NCI-H187 (cell line): Measurements from ENCODE around the gene RHBDL2.
"Not testable (repeated sequence)": the region's sequence is repeated elsewhere in the genome, so short reads cannot be mapped to it uniquely, and the experiment has no call there.

ENCODE experiments used
- DNase-seq, 2 experiments: peaks; one replicate each; lab custom pipeline; 2025; lab: John Stamatoyannopoulos, UW

The RHBDL2 gene

GRCh38 chr1:38875811-38876210 is 65.8 kb downstream of the RHBDL2 start:
- no peak for DNase-seq

- DNase-seq, result peak; percentile 87 to 93
These were observed 68.3 kb downstream of the RHBDL2 start, which contains the start of gene MYCBP for GRCh38 chr1:38873027-38873969. Gene MYCBP, minus strand, starts transcription at chr1:38873348. Its CDS starts 43 bp downstream, at chr1:38873305.

GRCh38 chr1:38872401-38873026 is 69.1 kb downstream of the RHBDL2 start:
- DNase-seq, result no peak

DNA sequence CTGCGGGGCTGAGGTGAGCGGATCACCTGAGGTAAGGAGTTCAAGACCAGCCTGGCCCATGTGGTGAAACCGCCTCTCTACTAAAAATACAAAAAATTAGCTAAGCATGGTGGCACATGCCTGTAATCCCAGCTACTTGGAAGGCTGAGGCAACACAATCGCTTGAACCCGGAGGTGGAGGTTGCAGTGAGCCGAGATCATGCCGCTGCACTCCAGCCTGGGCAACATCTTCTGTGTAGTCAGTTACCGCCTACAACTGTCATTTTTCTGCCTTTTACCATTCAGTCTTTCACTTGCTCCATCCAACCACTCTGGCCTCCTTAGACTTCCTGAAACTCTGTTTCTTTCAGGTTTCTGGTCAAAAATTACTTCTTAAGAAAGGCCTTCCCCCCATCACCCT is 70.6 kb downstream of the RHBDL2 start:
- DNase-seq, result no peak

DNA sequence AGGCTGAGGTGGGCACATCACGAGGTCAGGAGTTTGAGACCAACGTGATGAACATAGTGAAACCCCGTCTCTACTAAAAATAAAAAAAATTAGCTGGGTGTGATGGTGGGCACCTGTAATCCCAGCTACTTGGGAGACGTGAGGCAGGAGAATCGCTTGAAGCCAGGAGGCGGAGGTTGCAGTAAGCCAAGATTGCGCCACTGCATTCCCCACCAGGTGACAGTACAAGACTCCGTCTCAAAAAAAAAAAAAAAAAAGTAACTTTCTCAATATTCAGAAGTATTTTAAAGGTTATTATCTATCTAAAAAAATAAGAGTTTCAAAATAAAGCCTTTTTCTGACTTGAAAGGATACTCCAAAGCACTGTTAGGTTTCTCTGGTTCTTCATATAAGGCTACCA is 74.4 kb downstream of the RHBDL2 start:
- no peak for DNase-seq

GRCh38 chr1:38865112-38865715 is 76.4 kb downstream of the RHBDL2 start:
- DNase-seq, result no peak

DNA sequence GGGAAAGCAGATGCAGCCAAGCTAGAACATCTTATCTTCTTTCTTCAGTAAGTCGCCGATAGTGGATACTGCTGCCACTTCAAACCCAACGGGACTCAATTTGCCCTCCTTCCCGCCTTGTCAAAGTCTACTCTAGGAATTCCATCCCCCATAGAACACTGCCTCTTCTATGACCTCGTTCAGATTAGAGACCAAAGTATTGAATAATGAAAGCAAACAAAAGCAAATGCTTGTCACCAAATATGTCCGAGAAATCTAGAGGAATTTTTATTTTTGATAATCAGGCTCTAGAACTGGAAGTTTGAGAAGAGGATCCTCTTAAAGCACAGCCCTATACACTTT is 81.2 kb downstream of the RHBDL2 start:
- DNase-seq, result no peak

DNA sequence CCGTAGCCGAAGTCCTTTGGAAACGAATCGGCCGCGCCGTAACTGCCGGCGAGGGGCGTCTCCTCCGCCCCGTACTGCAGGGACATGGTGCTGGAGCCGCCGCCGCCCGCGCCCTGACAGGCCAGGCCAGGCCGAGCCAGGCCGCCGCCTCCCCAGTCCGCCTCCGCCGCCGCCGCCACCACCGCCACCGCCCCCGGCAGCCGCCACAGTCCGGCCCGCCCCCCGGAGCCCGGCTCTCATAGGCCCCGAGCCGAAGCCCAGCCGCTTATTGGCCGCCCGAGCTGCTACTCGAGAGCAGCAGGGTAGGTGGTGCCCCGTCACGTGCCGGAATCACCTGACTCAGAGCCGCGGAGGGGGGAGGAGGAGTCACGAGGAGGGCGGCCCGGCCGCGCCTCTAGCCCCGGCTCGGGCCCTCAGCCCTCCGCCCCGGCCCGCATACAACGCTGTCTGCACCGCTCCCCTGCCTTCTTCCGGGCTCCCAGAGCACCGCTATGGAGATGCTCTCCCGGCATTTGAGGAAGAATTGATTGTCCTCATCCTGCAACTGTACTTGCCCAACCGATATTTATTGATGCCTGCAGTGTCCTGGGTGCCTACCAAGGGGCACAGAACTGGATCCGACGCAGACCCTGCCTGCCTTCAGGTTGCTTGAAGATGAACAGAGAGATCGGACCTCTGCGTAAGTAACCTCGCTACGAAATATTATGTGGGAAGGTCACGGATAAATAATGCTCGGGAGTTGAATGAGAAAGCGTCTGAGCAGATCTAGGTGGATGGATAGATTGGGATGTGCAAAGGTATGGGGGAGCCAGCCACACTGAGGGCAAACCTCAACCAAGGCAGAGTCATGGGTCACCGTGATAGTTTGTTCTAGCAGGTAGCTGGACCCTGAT is 81.8 kb downstream of the RHBDL2 start, which contains the start of gene RRAGC:
TSS of gene RRAGC (minus strand) at position 212 of the 893 bp plus-strand sequence. CDS start at position 86, 126 bp downstream.
- DNase-seq, result peak; percentile 81 to 94

- peak in 1 of 2 experiments; percentile 4 for DNase-seq
These were observed 82.6 kb downstream of the RHBDL2 start for GRCh38 chr1:38858833-38859560.

DNA sequence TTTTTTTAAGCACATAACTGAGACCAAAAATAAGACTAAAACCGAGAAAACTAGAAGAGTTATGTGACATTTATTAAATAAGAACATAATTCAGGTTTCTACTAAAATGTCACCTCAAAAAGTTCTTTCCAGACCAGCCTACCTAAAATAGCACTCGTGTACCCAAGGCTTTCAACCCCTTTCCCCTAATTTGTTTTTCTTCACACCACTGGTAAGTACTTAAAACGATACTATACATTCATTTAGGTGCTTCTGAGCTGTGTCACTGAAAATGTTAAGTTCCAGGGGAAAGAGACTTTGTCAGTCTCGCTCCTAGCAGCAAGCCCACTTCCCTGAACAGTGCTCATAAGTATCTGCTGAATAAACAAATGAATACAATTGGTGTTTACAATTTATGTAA is 88.8 kb downstream of the RHBDL2 start:
- DNase-seq, result no peak

- no peak for DNase-seq
These were observed 93.6 kb downstream of the RHBDL2 start for GRCh38 chr1:38848071-38848470.

GRCh38 chr1:38846210-38846609 is 95.4 kb downstream of the RHBDL2 start:
- no peak for DNase-seq

- DNase-seq, result not testable (repeated sequence)
These were observed 96.5 kb downstream of the RHBDL2 start for GRCh38 chr1:38845088-38845487.

GRCh38 chr1:38840281-38840680 is 101.3 kb downstream of the RHBDL2 start:
- DNase-seq, result no peak

DNA sequence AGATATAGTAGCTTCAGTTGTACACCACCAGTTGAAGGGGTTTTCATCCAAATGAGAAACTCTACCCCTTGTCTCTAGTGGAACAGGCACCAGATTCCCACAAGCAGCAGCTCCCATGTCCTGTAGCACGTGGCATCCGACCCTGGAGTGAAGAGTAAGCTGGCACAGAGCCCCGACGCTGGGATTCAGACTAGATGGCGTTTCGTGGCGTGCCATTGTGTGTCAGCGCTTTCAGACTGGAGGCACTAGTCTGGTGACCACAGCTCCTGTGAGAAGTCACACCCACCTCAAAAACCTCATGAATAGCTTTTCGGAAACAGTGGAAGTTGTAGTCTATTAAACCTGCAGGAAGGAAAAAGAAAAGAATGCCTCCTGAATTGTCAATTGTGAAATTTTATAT is 102.3 kb downstream of the RHBDL2 start:
- DNase-seq, result no peak

DNA sequence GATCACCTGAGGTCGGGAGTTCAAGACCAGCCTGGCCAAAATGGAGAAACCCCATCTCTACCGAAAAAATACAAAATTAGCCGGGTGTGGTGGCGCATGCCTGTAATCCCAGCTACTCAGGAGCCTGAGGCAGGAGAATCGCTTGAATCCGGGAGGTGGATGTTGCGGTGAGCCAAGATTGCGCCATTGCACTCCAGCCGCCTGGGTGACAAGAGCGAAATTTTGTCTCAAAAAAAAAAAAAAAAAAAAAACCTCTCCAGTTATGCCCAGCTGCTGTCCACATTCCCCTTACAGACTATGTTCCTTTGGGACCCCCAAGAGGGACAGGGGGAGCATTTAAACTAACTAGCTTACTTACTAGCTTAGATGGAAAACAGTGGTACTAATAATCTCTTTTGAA is 105.3 kb downstream of the RHBDL2 start:
- DNase-seq, result not testable (repeated sequence)
